Hepatic stellate cell (primary cell): ENCODE data around the gene C1orf87.
A peak's percentile ranks its signal among the peaks of the same experiment; 100 is the strongest.
"Not testable (repeated sequence)": the region's sequence is repeated elsewhere in the genome, so short reads cannot be mapped to it uniquely, and the experiment has no call there.

ENCODE experiments used
- DNase-seq: peaks from one replicate; pipeline ENCODE4 v3.0.0; 2011; ENCODE audit warnings: low spot score

The C1orf87 gene

GRCh38 chr1:59992040-59992820 lies 81.3 kb downstream of the C1orf87 start:
- no peak for DNase-seq

GRCh38 chr1:59990470-59990869 lies 83.1 kb downstream of the C1orf87 start:
- no peak for DNase-seq

GRCh38 chr1:59986516-59987310 lies 86.9 kb downstream of the C1orf87 start:
- DNase-seq: no peak

- DNase-seq: no peak
Measured at GRCh38 chr1:59985911-59986515, 87.6 kb downstream of the C1orf87 start.

- no peak for DNase-seq
Measured at GRCh38 chr1:59979666-59980065, 93.9 kb downstream of the C1orf87 start.

GRCh38 chr1:59978511-59978910 lies 95.1 kb downstream of the C1orf87 start:
- DNase-seq: no peak

- DNase-seq: no peak
Measured at GRCh38 chr1:59978026-59978425, 95.5 kb downstream of the C1orf87 start.

GRCh38 chr1:59977075-59977410 lies 96.5 kb downstream of the C1orf87 start:
- no peak for DNase-seq

GRCh38 chr1:59976194-59977074 lies 97.1 kb downstream of the C1orf87 start:
- peak; percentile 66 for DNase-seq

GRCh38 chr1:59973719-59974118 lies 99.9 kb downstream of the C1orf87 start:
- no peak for DNase-seq

GRCh38 chr1:59972216-59972927 lies 101.2 kb downstream of the C1orf87 start:
- no peak for DNase-seq

GRCh38 chr1:59971464-59971911 lies 102.1 kb downstream of the C1orf87 start:
- DNase-seq: peak; percentile 74

- DNase-seq: not testable (repeated sequence)
Measured at GRCh38 chr1:59969542-59970175, 103.9 kb downstream of the C1orf87 start.

GRCh38 chr1:59968746-59969145 lies 104.8 kb downstream of the C1orf87 start:
- not testable (repeated sequence) for DNase-seq

GRCh38 chr1:59967780-59968179 lies 105.8 kb downstream of the C1orf87 start:
- no peak for DNase-seq

- DNase-seq: no peak
Measured at GRCh38 chr1:59967141-59967697, 106.4 kb downstream of the C1orf87 start.

- no peak for DNase-seq
Measured at GRCh38 chr1:59952065-59952464, 121.5 kb downstream of the C1orf87 start.

GRCh38 chr1:59949648-59950047 lies 123.9 kb downstream of the C1orf87 start:
- no peak for DNase-seq

- no peak for DNase-seq
Measured at GRCh38 chr1:59948990-59949389, 124.6 kb downstream of the C1orf87 start.
